ENCODE data around the gene LRRC75A.

Gene LRRC75A

DNA sequence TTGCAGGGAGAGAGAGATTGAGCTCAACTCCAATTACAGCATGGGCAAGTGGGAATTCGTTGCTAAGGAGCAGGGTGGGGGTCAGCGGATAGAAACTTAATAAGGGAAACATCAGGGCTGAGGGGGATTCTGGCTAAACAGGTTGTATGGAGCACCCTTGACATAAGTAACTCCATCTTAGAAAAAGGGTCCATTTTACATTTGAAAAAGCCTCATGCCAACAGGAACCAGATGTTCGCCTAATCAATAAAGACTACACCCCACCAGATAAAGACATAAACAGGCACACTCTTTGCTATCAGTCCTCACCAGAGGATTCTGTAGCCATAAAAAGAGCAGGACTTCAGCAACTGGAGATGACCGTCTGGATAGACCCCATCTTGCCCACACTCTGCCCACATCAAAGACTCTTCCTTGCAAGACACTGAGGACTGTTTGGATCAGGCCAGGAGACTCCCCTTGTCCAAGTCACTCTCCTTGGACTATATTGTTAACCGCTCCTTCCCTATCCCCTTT, 1.6 kb upstream of the LRRC75A start:
- no peak for DNase-seq

GRCh38 chr17:16492613-16493530, 879 bp upstream of the LRRC75A start:
- no peak for DNase-seq

DNA sequence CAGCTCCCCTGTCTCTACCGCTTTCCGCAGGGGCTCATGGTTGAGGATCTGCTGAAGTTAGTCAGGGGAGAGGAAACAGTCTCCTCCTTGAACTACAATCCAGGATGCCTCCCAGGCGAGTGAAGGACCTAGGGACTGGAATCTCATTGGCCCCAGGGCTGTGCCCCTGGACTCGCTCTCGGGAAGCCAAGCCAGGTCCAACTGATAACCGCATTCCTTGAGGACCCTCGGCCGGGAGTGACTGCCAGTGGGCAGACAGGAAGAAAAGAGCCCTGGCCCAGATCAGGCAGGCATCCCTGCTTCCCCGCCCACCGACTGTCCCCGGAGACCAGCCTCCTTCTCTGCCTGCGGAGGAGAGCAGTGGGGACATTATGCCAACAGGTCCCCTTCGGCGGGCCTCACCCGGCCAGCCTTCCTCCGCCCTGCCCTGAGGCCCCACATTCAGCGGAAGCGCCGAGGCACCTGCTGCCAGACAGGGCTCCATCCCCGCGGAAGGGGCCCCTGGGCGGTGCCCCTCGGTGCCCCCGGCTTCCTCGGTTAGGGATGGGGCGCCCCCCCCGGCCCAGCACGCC, 776 bp downstream of the LRRC75A start:
- DNase-seq: no peak

- no peak for DNase-seq
Observed at GRCh38 chr17:16489431-16489830, 2.6 kb downstream of the LRRC75A start.

DNA sequence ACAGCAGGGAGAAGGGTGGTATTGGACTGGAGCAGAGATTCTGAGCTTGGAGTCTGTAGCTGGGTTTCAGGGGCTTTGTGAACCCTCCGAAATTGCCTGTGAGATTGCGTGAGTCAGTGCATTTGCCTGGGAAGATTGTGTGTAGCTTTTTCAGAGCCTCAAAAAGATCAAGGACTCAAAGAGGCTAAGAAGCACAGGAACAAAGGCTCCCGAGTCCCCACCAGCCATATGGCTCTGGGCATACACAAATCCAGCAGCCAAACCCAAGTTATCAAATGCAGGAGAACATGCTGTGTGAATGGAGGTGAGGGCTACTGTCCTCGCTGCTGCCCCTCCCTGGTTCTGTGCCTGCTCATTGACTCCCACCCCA, 3.0 kb downstream of the LRRC75A start:
- DNase-seq: no peak

DNA sequence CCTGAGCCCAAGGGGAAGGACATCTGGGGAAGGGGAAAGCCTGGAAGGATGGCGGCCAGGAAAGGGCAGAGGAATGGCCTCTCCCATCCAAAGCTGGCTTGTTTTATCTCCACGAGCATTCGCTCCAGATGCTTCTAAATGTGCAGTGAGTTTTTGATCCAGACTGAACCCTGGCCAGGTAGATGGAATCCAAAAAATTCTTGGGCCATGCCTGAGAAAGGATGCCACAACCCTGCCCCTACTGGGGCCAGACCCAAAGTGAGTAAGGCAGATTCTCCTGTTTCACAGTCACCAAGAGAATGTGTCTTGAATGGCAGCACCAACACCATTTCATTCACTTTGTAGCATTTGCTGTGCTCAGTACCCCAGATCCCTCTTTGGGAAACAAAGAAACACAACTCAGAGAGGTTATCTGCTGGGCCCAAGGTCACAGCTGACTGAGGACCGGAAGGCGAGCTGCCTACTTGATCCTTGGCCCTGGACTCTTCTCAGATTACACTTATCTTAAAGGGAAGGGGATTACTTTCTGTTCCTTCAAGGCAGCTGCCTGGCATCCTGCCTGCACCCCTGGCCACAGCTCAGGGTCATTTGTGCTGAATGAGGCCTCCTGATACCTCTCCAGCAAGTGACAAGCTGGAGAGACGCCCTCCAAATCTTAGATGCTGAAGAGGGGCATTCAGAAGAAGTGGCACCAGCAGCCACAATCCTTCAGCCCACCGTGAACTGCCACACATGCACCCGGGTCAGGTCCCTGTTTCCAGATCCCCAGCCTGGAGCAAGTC, 3.6 kb downstream of the LRRC75A start:
- no peak for DNase-seq

DNA sequence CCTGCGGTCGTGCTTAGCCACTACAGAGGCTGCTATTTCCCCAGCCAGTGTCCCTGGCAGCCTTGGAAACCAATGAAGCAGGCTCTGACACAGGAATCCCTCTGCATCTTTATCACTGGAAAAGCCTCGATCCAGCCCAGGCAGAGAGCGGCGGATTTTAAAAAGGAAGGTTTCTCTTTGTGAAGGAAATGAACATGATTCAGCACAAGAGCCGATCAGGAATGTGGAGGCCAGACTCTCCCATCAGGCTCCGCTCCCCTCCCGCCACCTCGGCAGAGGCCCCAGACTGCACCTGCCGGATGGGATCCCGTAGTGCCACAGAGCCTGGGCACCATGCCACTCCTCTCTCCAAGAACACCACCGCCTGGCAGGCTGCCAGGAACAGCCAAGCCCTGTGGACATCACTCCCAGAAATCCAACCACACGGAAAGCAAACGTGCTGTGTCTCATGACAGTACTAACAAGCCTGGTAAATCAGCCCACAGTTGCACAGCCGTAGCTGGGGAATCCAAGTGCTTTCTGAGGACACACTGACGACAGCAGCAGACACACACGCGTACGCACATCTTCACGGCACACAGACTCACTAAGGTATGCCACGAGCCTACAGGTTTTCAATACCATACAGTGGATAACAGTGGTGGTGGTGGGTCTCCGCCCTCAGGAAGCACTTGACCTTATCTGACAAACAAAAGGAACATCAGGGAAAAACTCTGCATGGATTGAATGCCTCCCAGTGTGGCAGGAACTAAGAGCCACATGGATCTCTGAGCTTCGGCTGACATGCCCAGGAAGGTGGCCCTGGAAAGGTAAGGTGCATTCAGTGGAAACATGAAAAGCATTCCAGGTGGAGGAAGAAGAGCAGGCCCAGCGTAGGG, 5.4 kb downstream of the LRRC75A start:
- no peak for DNase-seq

- DNase-seq: no peak
Observed at GRCh38 chr17:16484445-16485175, 7.4 kb downstream of the LRRC75A start.

- DNase-seq: no peak
Observed at GRCh38 chr17:16483021-16483645, 8.9 kb downstream of the LRRC75A start.

GRCh38 chr17:16482253-16482652, 9.7 kb downstream of the LRRC75A start:
- no peak for DNase-seq

DNA sequence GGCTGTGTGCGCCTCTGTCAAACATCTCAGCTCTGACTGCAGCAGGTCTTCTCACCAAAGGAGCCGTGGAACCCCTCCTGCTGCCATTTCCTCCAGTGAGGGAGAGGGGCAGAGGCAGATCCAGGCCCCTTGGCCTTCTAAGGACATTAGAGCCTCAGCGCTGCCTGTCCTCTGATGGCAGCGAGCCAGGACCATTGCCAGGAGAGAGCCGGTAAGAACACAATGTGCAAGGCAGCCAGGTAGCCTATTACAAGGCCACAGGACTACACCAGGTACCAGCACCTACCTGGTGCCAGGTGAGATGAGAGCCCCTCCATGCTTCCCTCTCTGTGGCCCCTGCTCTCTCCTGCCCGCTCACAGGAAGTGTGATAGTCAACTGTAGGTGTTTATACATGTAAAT, 11.0 kb downstream of the LRRC75A start:
- DNase-seq: no peak

DNA sequence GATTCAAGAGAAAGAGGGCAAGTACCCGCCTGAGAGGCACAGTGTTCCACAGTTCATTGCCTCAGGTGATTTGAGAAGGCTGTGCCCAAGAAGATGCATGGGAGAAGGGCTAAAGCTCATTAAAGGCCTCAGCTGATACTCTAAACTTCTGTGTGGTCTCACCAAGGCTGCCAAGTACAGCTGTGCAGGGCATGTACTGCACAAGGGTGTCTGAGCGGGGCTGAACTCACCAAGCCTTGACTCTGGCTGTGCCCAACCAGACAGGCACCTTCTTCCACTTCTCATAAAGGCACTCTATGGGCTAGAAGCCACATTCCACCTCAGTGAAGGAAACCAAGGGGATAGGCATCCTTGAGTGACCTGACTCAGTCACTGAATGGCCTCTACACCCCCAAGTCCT, 12.7 kb downstream of the LRRC75A start:
- no peak for DNase-seq

- no peak for DNase-seq
Observed at GRCh38 chr17:16478649-16479048, 13.3 kb downstream of the LRRC75A start.

DNA sequence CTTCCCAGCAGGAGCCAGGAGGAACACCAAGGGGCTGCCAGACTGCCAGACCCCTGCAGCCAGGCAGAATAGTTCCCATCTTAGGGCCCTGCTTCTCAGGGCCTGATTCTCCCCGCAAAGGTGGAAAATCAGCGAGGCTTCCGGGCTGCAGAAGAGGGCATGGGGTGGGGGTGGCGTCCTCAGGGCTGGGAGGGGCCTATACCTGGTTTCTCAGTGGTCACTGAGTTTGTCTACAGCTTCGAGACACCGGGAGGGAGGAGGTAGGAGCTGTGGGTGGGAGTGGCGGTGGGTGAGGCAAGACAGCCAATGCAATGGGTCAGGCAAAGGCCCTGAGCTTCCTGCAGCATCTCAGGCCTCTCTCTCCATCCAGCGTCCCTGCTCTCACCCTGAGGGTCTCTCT, 14.3 kb downstream of the LRRC75A start:
- no peak for DNase-seq

DNA sequence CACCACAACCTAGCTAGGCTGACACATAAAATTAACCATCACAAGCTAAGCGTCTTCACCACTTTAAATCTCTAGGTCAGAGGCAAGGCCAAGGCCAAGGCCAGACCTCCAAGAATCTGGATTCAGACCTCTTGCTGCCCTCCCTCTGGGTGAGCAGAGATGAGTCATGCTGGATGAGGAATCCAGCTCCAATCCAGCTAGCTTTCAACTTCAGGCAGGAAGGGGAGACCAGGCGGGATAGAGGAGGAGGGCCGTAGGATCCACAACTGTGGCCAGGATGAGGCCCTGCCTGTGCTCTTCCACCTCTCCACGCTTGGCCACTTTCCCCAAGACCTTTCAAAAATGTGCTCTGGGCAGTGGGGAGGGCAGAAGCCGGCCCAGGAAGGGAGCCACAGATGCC, 14.7 kb downstream of the LRRC75A start:
- no peak for DNase-seq

GRCh38 chr17:16475179-16475704, 16.8 kb downstream of the LRRC75A start:
- no peak for DNase-seq

GRCh38 chr17:16474012-16474725, 17.8 kb downstream of the LRRC75A start:
- DNase-seq: no peak

DNA sequence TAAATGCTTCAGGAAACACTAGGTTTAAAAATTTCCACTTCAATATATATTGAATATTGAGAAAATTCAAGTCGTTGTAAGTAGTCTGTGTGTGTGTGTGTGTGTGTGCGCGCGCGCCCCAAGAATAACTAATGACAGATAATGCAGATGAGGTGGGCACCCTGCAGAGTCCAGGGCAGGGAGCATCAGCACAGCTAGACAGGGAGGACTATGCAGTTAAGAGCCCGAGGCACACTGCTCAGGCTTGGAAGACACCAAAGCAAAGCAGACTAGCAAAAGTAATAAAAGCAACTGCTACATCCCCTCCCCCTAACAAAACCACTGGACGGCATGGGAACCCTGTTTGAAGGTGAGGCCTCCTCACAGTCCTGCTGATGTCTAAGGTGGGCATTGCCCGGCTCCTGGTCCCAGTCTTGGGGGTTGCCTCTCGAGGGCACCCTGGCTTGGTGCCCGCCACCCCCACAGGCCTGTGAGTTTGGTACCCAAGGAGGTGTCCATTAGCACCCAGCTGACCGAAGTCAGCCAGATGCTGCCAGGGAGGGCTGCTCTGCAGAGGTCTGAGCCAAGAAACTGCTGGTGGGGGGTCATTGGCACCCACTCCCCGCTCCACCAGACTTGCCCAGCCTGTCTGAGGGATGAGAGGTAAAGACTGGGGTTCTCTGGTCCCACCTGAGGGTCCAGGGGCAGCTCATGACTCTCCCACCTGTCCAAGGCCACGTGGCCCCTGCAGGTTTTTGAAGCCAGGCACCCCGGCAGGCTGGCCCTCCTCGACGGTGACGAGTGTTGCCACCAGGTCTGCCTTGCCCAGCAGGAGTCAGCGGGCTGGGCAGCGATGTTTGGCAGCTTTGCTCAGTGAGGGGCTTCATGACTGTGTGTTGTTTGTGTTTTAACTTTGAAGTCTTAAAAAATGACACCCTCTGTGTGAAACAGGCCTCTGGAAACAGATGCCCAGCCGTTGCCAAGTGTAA, 18.7 kb downstream of the LRRC75A start:
- no peak for DNase-seq

GRCh38 chr17:16472539-16472938, 19.5 kb downstream of the LRRC75A start:
- no peak for DNase-seq

Measured in AML-193 (cell line).